Heart right ventricle (tissue), 16 donors: ENCODE measurements around the gene FHOD3. TPM values are rescaled to one million over a fixed set of nuclear protein-coding genes. Genes with fewer than 3 reads are reported as not detected.

Experiments
- ATAC-seq, 8 donors: fragments of 200-7000 bp; cut with Tn5 transposase; one replicate each; pipeline ENCODE4 v1.9.1; 2020; ENCODE audit warnings: mild to moderate bottlenecking in 8 of 8, moderate library complexity in 8 of 8, moderate number of reproducible peaks in 1 of 8
- DNase-seq, 2 donors: peaks; one replicate each; pipeline ENCODE4 v3.0.0-alpha.2; 2020
- H3K27ac ChIP-seq, 10 donors: fragments of 200-600 bp; sonication (generic) in 2 of 10; one replicate each; pipeline versions ENCODE4 v1.5.0 to v1.8.0; 2020 to 2022; ENCODE audit warnings: mild to moderate bottlenecking in 3 of 10
- H3K27me3 ChIP-seq, 7 donors: fragments of 200-600 bp; one replicate each; pipeline ENCODE4 v1.8.0; 2021 to 2022; ENCODE audit warnings: mild to moderate bottlenecking in 2 of 7
- H3K36me3 ChIP-seq, 9 donors: fragments of 200-600 bp; sonication (generic) in 1 of 9; one replicate each; pipeline versions ENCODE4 v1.5.0 to v1.8.0; 2020 to 2022; ENCODE audit warnings: mild to moderate bottlenecking in 2 of 9
- H3K4me1 ChIP-seq, 9 donors: fragments of 200-600 bp; sonication (generic) in 1 of 9; one replicate each; pipeline versions ENCODE4 v1.5.0 to v1.8.0; 2020 to 2022; ENCODE audit warnings: mild to moderate bottlenecking in 4 of 9
- H3K4me3 ChIP-seq, 10 donors: fragments of 200-600 bp; sonication (generic) in 2 of 10; one replicate each; pipeline versions ENCODE4 v1.5.0 to v1.8.0; 2020 to 2022; ENCODE audit warnings: mild to moderate bottlenecking in 7 of 10, moderate library complexity in 2 of 10
- H3K9me3 ChIP-seq, 11 donors: fragments of 200-600 bp in 10 of 11; sonication (generic) in 2 of 11; one replicate each; pipeline versions ENCODE4 v1.5.0 to v1.8.0; 2013 to 2022; ENCODE audit warnings: mild to moderate bottlenecking in 2 of 11, control low read depth in 1 of 11, moderate library complexity in 1 of 11
- WGBS, 2 donors: extraction: QIAGEN DNeasy Blood & Tissue Kit; methylation state at CpG; one replicate each; pipeline ENCODE4 v1.1.7; 2013; ENCODE audit warnings: inconsistent platforms in 1 of 2; 5-methylcytosine and 5-hydroxymethylcytosine counted together
- intact Hi-C, 10 donors: fragments of 100-400 bp; cut with DNase I; formaldehyde crosslinking; loops; one replicate each; pipeline versions ENCODE4 v1.11.1 to v1.14.2; 2022
- polyA plus RNA-seq, 2 donors: library from polyadenylated mRNA; stranded (reverse); fragments of 200-250 nt; gene quantifications; one replicate each; pipeline ENCODE4 v1.2.3, GENCODE V29; 2013
- total RNA-seq, 10 donors: library from RNA; stranded (reverse); fragmentation: NEBNext Ultra II Directional in 3 of 10; extraction: Animal tissue kit (Norgen Biotek cat#: 25700) in 3 of 10; gene quantifications; one replicate each; pipeline versions ENCODE4 v1.2.1 to v1.2.4, GENCODE V29; 2021 to 2023
- TF ChIP-seq, protein P1 (sequence below), 9 donors: fragments of 200-600 bp; sonication (generic) in 2 of 9; IDR thresholded peaks; one replicate each; pipeline versions ENCODE4 v1.5.0 to v1.8.0; 2021 to 2022; ENCODE audit warnings: antibody characterized with exemption in 9 of 9, mild to moderate bottlenecking in 5 of 9, moderate library complexity in 1 of 9
- donor health status: Arrhythmogenic right ventricular cardiomyopathy.
- donor health status: ischemic (EF 13 %, LVEDD 7.1; RV severe dilation, severe dysfunction).
- donor health status: healthy with polysubstance abuse.
- donor health status: DM: no; HTN: yes; CAD: no.
- donor health status: DM: no; HTN: no; CAD: no.
- donor health status: ischemic (EF 25% LVEDD 6.9; RV normal size, moderate dysfunction).
- donor health status: ischemic (EF 25% LVEDD 5.7; RV mildly dilated, moderate dysfunction).
- donor health status: healthy.
- donor health status: DM: yes; HTN: yes; CAD: no.
- donor health status: Ischemic cardiomyopathy.
- donor health status: ischemic (EF 35%, LVEDD 5.7; RV mildly dilated, moderate dysfunction).
- donor health status: nonischemic (EF 11% LVEDD 7.7; RV severe dilation, severe dysfunction).
- donor health status: DM: yes; HTN: yes; CAD: no.
- donor health status: PGD.
- donor health status: ischemic (EF 29% LVEDD 5.4; RV normal size, mild dysfunction).
- donor health status: nonischemic (EF 23%, LVEDD 6.1; RV moderate dilation, normal function).

FHOD3 gene
- total and polyA plus RNA-seq, 12 donors = 81.8 to 484 (median 356) TPM

- no peaks in the 10 kb centered on the region for H3K27me3 ChIP-seq
- 96 to 98% methylated on average over 4 of the region's 4 CpGs for WGBS, 2 donors
- H3K4me3 ChIP-seq = no peak overlapping the region
- H3K9me3 ChIP-seq = no peaks in the 10 kb centered on the region
- no peak overlapping the region for H3K27ac ChIP-seq
- peaks cover 0 to 3% (median 0%) of the 10 kb centered on the region in 9 donors for H3K4me1 ChIP-seq
- no peak for ATAC-seq
- TF ChIP-seq, protein P1, sequence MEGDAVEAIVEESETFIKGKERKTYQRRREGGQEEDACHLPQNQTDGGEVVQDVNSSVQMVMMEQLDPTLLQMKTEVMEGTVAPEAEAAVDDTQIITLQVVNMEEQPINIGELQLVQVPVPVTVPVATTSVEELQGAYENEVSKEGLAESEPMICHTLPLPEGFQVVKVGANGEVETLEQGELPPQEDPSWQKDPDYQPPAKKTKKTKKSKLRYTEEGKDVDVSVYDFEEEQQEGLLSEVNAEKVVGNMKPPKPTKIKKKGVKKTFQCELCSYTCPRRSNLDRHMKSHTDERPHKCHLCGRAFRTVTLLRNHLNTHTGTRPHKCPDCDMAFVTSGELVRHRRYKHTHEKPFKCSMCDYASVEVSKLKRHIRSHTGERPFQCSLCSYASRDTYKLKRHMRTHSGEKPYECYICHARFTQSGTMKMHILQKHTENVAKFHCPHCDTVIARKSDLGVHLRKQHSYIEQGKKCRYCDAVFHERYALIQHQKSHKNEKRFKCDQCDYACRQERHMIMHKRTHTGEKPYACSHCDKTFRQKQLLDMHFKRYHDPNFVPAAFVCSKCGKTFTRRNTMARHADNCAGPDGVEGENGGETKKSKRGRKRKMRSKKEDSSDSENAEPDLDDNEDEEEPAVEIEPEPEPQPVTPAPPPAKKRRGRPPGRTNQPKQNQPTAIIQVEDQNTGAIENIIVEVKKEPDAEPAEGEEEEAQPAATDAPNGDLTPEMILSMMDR (IDR thresholded peaks at IDR 0.05) = no peak
- no peak for DNase-seq
- intact Hi-C loops = no loop called here
- peaks cover 0 to 91% (median 17%) of the 10 kb centered on the region in 9 donors for H3K36me3 ChIP-seq
These were observed 495.2 kb downstream of the FHOD3 start for GRCh38 chr18:36792634-36793283.

DNA sequence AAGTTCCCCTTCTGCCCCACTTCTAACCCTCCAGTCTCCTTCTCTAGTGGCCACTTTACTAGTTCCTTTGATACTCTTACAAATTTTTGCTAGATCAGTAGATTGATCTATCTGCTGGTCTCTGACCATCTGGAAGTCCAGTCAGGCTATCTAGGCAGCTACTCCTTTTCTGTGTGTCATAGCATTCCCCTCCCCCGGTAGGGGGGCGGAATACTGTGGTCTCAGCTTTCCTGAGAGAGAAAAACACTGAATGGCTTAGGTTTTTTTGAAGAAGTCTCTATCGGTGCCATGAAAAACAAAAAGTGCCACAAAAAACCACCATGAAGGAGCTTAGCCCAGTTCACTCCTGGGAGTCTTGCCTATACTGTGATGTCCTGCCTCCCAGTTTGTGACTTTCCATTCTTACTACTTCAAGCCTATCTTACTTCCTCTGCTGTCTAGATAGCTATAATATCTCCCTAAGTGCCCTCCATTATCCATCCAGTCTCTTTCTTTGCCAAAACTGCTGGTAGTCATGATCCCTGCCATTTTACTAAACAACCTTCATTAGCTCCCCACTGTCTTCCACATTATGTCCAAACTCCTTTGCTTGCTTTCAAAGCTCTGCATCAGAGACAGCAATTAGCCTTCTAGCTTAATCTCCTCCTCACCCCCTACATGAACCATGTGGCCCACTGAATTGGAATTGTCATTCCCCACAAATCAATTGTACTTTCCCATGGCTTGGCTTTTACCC lies 501.4 kb downstream of the FHOD3 start:
- Histone ChIP-seq H3K4me3 (no peak overlapping the region), H3K27ac (no peak overlapping the region), H3K4me1 (no peaks in the 10 kb centered on the region), H3K27me3 (no peaks in the 10 kb centered on the region), H3K36me3 (peaks cover 0 to 97% (median 21%) of the 10 kb centered on the region in 9 donors), H3K9me3 (no peaks in the 10 kb centered on the region)
- DNase-seq (no peak), ATAC-seq (no peak)
- TF ChIP-seq, protein P1 (IDR thresholded peaks at IDR 0.05) = no peak
- intact Hi-C loops = no loop called here
- 86 to 88% methylated on average over 3 of the region's 3 CpGs for WGBS, 2 donors

GRCh38 chr18:36805105-36805504 lies 507.6 kb downstream of the FHOD3 start:
- H3K36me3 ChIP-seq = peaks cover 0 to 81% (median 22%) of the 10 kb centered on the region in 9 donors
- H3K27me3 ChIP-seq = no peaks in the 10 kb centered on the region
- peaks cover 0 to 4% (median 0%) of the 10 kb centered on the region in 9 donors for H3K4me1 ChIP-seq
- DNase-seq (no peak), ATAC-seq (no peak)
- TF ChIP-seq, protein P1 (IDR thresholded peaks at IDR 0.05) = no peak
- no peak overlapping the region for H3K27ac ChIP-seq
- intact Hi-C loops = loop anchor here in 4 of 10 donors (2.0 to 5.0 kb wide), 3 partner anchors 33 to 118 kb away; no protein-coding TSS in a partner anchor
- H3K9me3 ChIP-seq = no peaks in the 10 kb centered on the region
- no peak overlapping the region for H3K4me3 ChIP-seq
- 97 to 100% methylated on average over 2 of the region's 2 CpGs for WGBS, 2 donors

- Histone ChIP-seq H3K36me3 (peaks cover 0 to 60% (median 14%) of the 10 kb centered on the region in 9 donors), H3K4me1 (peaks cover 0 to 12% (median 0%) of the 10 kb centered on the region in 9 donors), H3K9me3 (no peaks in the 10 kb centered on the region), H3K27me3 (no peaks in the 10 kb centered on the region), H3K27ac (no peak overlapping the region), H3K4me3 (no peak overlapping the region)
- 82 to 87% methylated on average over 2 of the region's 2 CpGs for WGBS, 2 donors
- TF ChIP-seq, protein P1 (IDR thresholded peaks at IDR 0.05) = no peak
- DNase-seq (no peak), ATAC-seq (no peak)
- intact Hi-C loops = loop anchor here in 4 of 10 donors (5.0 kb wide), 2 partner anchors 36 to 121 kb away; no protein-coding TSS in a partner anchor
These were observed 511.2 kb downstream of the FHOD3 start for GRCh38 chr18:36808681-36809080.
